Type B pancreatic cell (in vitro differentiated cells): ENCODE measurements around the gene SYVN1. TPM values are rescaled to one million over a fixed set of nuclear protein-coding genes. Genes with fewer than 3 reads are reported as not detected.
A peak's percentile ranks its signal among the peaks of the same experiment; 100 is the strongest.
"Not testable (repeated sequence)": the region's sequence is repeated elsewhere in the genome, so short reads cannot be mapped to it uniquely, and the experiment has no call there.

Experiments used
- DNase-seq: peaks from one replicate; pipeline ENCODE4 v3.0.0; 2021; ENCODE audit warnings: mixed read lengths; ENCODE audit not compliant: unreplicated experiment; ENCODE audit errors: extremely low spot score
- H3K27ac Mint-ChIP-seq: 2 replicates; pipeline ENCODE4 v1.8.0; 2021; ENCODE audit warnings: mild to moderate bottlenecking, mixed read lengths
- H3K27me3 Mint-ChIP-seq: 2 replicates; pipeline ENCODE4 v1.8.0; 2021; ENCODE audit warnings: mixed read lengths
- H3K36me3 Mint-ChIP-seq: 2 replicates; pipeline ENCODE4 v1.8.0; 2021; ENCODE audit warnings: mixed read lengths
- H3K4me1 Mint-ChIP-seq: one replicate; pipeline ENCODE4 v1.8.0; 2021; ENCODE audit warnings: mixed read lengths; ENCODE audit not compliant: unreplicated experiment
- H3K4me3 Mint-ChIP-seq: 2 replicates; pipeline ENCODE4 v1.8.0; 2021; ENCODE audit warnings: mild to moderate bottlenecking, mixed read lengths
- H3K9me3 Mint-ChIP-seq: 2 replicates; pipeline ENCODE4 v1.8.0; 2021; ENCODE audit warnings: mixed read lengths
- total RNA-seq: library from RNA; stranded (reverse); gene quantifications from 2 replicates; pipeline ENCODE4 v1.2.1, GENCODE V29; 2021; ENCODE audit warnings: low replicate concordance
- TF ChIP-seq, protein P1 (sequence below): fragments of 200-600 bp; sonication (generic); conservative IDR thresholded peaks from 2 replicates; pipeline ENCODE4 v1.5.0; 2021; ENCODE audit warnings: antibody characterized with exemption, mild to moderate bottlenecking

SYVN1 gene
- total RNA-seq, 1 donor from 2014 or later, result 50.6 TPM

DNA sequence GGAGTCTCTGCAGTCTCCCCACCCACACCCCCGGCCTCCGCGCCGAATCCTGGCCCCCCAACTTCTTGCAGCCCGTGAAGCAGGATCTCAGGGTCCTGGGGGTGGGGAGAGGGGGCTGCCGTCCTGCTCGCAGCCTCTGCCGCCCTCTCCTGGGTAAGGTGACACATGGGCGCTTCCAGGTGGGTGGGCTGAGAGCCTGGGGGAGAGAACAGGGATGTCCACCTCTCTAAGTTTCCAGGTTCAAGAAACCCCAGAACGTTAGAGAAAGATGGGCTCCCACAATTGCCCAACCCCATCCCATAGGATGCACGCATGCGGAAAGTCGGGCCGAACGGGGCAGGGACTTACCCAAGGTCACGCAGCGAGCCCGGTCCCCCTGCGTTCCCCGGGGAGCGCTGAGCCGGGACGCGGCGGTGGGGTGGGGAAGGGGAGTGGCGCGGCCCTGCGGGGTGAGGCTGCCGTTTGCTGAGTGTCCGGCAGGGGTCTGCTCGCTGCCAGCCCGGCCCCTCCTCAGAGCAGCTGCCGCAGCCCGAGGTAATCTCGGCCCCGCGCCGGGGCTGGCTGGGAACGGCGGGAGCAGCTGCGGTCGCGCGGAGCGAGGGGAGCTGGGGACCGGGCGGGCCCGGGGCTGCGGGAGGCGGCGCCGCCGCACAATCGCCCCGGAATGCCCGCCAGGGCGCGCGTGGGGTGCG is 46.7 kb upstream of the SYVN1 start:
- Mint-ChIP-seq H3K27me3 (no peaks in the 10 kb centered on the region), H3K36me3 (peaks cover 4% of the 10 kb centered on the region), H3K4me1 (peaks cover 11% of the 10 kb centered on the region), H3K9me3 (no peaks in the 10 kb centered on the region), H3K27ac (peak overlapping the region; percentile 84), H3K4me3 (peak overlapping the region; percentile 89)
- peak; percentile 89 for DNase-seq
- TF ChIP-seq, protein P1, sequence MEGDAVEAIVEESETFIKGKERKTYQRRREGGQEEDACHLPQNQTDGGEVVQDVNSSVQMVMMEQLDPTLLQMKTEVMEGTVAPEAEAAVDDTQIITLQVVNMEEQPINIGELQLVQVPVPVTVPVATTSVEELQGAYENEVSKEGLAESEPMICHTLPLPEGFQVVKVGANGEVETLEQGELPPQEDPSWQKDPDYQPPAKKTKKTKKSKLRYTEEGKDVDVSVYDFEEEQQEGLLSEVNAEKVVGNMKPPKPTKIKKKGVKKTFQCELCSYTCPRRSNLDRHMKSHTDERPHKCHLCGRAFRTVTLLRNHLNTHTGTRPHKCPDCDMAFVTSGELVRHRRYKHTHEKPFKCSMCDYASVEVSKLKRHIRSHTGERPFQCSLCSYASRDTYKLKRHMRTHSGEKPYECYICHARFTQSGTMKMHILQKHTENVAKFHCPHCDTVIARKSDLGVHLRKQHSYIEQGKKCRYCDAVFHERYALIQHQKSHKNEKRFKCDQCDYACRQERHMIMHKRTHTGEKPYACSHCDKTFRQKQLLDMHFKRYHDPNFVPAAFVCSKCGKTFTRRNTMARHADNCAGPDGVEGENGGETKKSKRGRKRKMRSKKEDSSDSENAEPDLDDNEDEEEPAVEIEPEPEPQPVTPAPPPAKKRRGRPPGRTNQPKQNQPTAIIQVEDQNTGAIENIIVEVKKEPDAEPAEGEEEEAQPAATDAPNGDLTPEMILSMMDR, result peak; percentile 83

DNA sequence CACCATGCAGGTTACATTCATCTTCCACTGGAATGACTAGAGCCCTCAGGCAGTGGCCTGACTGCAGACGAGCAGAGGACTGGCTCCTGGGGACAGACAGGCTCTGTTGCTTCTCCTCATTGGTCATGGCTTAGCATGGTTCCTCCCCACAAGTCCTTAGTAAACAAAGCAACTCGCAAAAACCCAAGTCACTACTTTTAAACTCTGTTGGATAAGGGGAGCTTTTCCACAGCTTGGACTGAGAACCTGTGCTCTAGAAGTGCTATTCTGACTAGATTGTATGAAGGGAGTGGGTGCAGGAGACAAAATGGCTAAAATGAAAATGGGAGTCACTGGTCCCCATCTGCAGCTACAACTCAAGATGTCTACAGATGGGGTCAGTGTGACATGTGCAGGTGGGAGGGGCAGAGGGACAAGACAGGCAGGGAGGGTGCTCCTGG is 40.3 kb upstream of the SYVN1 start:
- peak overlapping the region; percentile 49 for H3K4me3 Mint-ChIP-seq
- not testable (repeated sequence) for H3K27ac Mint-ChIP-seq, H3K4me1 Mint-ChIP-seq, H3K36me3 Mint-ChIP-seq, H3K27me3 Mint-ChIP-seq, H3K9me3 Mint-ChIP-seq
- peak; percentile 66 for DNase-seq

DNA sequence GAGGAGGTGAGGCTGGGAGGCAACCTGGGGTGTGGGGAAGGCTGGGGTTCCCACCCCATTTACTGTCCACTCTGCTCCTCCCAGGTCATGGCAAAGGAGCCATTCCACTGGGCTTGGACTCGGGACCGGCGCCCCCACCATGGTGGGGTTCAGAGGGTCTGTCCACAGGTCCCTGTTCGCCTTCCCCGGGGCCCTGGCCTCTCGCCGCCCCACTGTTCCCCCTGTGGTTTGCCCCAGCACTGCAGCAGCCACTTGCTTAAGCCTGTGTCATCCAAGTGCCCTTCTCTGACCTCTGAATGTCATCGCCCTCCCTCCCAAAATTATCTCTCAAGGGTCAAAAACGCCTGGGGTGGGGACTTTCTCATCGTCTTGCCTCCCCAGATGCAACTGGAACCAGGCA is 38.3 kb upstream of the SYVN1 start:
- H3K27me3 Mint-ChIP-seq, result no peaks in the 10 kb centered on the region
- TF ChIP-seq, protein P1, result no peak
- H3K4me3 Mint-ChIP-seq, result no peak overlapping the region
- H3K4me1 Mint-ChIP-seq, result no peaks in the 10 kb centered on the region
- H3K27ac Mint-ChIP-seq, result no peak overlapping the region
- DNase-seq, result no peak
- H3K9me3 Mint-ChIP-seq, result no peaks in the 10 kb centered on the region
- no peaks in the 10 kb centered on the region for H3K36me3 Mint-ChIP-seq

DNA sequence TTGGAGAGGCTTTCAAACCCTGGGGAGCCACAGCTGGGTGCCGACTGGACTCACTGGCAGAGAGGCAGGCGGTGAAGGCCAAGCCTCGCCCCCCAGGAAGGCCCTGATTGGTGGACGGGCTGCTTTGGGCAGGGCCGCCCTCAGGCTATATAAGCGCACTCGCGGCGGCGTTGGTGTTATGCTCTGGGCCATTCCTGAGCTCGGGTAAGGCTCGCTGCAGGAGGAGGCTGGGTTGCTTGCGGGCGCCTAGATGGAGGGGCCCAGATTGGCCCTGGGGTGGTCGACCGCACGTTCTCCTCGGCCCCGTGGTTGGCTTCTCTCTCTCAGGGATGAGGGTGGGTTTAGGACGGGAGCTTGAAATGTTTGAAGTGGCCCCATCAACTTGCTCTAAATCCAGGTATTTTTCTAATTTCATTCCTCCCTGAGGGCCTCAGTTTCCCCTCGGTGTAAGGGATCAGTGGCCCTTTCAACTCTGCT is 35.8 kb upstream of the SYVN1 start, which contains the start of gene SPDYC:
Gene SPDYC, plus strand, starts transcription at position 176 of the 477 bp plus-strand sequence. CDS start 1,125 bp downstream, outside the sequence.
- H3K4me3 Mint-ChIP-seq, result no peak within 1 kb of the TSS
- H3K36me3 Mint-ChIP-seq, result no peaks in the 10 kb centered on the region
- H3K27me3 Mint-ChIP-seq, result no peaks in the 10 kb centered on the region
- TF ChIP-seq, protein P1, result no peak
- no peak for DNase-seq
- H3K9me3 Mint-ChIP-seq, result no peaks in the 10 kb centered on the region
- no peaks in the 10 kb centered on the region for H3K4me1 Mint-ChIP-seq
- H3K27ac Mint-ChIP-seq, result no peak within 1 kb of the TSS

DNA sequence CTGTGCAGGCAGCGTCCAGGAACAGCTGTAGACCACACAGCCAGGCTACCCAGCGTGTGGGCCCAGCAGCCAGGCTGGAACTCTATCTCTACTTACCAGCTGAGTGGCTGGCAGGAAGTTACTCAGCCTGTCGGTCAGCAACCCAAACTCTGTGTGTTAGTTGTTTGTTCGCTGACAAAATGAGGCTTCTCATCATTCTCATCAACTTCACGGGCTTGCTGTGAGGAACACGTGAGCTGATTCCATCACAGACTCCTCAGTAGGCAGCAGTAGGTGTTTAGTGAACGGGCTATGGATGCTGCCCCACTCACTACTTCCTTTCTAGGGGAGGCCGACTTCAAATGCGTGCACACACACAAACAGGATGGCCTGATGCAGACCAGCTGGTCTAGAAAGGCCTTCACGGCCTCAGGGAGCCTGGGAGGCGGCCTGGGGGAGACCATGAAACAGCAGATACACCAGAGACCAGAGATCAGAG is 34.9 kb upstream of the SYVN1 start:
- H3K27ac Mint-ChIP-seq, result no peak overlapping the region
- no peaks in the 10 kb centered on the region for H3K4me1 Mint-ChIP-seq
- TF ChIP-seq, protein P1, result no peak
- no peaks in the 10 kb centered on the region for H3K9me3 Mint-ChIP-seq
- no peak for DNase-seq
- H3K4me3 Mint-ChIP-seq, result no peak overlapping the region
- H3K36me3 Mint-ChIP-seq, result no peaks in the 10 kb centered on the region
- no peaks in the 10 kb centered on the region for H3K27me3 Mint-ChIP-seq

DNA sequence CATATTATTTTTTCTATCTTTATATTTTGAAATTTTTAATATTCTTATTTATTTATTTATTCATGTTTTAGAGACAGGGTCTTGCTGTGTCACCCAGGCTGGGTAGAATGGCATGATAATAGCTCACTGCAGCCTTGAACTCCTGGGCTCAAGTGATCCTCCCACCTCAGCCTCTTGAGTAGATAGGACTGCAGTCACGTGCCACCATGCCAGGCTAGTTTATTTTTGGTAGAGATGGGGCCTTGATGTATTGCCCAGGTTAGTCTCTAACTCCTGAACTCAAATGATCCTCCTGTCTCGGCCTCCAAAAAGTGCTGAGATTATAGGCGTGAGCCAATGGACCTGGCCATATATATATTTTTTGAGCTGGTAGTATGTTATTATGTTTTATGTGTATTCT is 33.3 kb upstream of the SYVN1 start:
- Mint-ChIP-seq H3K27me3 (no peaks in the 10 kb centered on the region), H3K27ac (no peak overlapping the region)
- TF ChIP-seq, protein P1, result no peak

More for the DNA sequence above, 33.3 kb upstream of the SYVN1 start:
- no peaks in the 10 kb centered on the region for H3K4me1 Mint-ChIP-seq
- H3K9me3 Mint-ChIP-seq, result no peaks in the 10 kb centered on the region
- no peak for DNase-seq
- no peak overlapping the region for H3K4me3 Mint-ChIP-seq
- H3K36me3 Mint-ChIP-seq, result no peaks in the 10 kb centered on the region
